HEK293 (cell line): ENCODE results near the gene SPATA16.

Experiments
- CTCF ChIA-PET: fragments of 350-600 bp; formaldehyde crosslinking; extraction: SDS; loops from one replicate; lab custom pipeline; 2021; ENCODE audit warnings: antibody characterized with exemption; lab: Yijun Ruan, JAX
- POLR2A ChIA-PET: fragments of 300-600 bp; formaldehyde crosslinking; extraction: SDS; loops from one replicate; lab custom pipeline; 2020; ENCODE audit warnings: antibody characterized with exemption, inconsistent platforms; lab: Yijun Ruan, JAX
- H3K27ac ChIP-seq: fragments of 200-500 bp; sonication (Bioruptor generic); 2 replicates; pipeline ENCODE4 v1.5.1; 2014; ENCODE audit warnings: low read depth, low read length, control low read depth, inconsistent platforms; ENCODE audit errors: extremely low read depth
- H3K36me3 ChIP-seq, 2 experiments: fragments of 200-500 bp in 1 of 2; sonication (Bioruptor generic) in 1 of 2; 1 replicate in 1 of 2; 2 replicates in 1 of 2; pipeline ENCODE4 v1.5.1; 2014 to 2017; ENCODE audit warnings: inconsistent platforms in 2 of 2, low read length in 2 of 2; ENCODE audit not compliant: control insufficient read depth in 2 of 2, insufficient read depth in 1 of 2
- H3K4me1 ChIP-seq: fragments of 200-500 bp; sonication (Bioruptor generic); 2 replicates; pipeline ENCODE4 v1.5.1; 2014; ENCODE audit warnings: mild to moderate bottlenecking, low read length, inconsistent platforms; ENCODE audit not compliant: control insufficient read depth, insufficient read depth
- H3K4me3 ChIP-seq: 2 replicates; pipeline ENCODE4 v1.5.1; 2011; ENCODE audit warnings: low read depth, mild to moderate bottlenecking, control low read depth, low read length, moderate library complexity
- H3K9me3 ChIP-seq: fragments of 200-500 bp; sonication (Bioruptor generic); 2 replicates; pipeline ENCODE4 v1.5.1; 2014; ENCODE audit warnings: low read depth, low read length, inconsistent platforms; ENCODE audit not compliant: control insufficient read depth, insufficient read depth
- HOXD13 ChIP-seq: sonication (generic); formaldehyde crosslinking; IDR thresholded peaks from 2 replicates; pipeline ENCODE4 v1.8.0; 2022; ENCODE audit warnings: missing genetic modification reagents, borderline replicate concordance
- RBAK ChIP-seq: fragments of 450-650 bp; formaldehyde crosslinking; IDR thresholded peaks from 2 replicates; pipeline ENCODE4 v1.5.1; 2016; ENCODE audit warnings: missing biosample characterization, missing genetic modification characterization
- ZNF140 ChIP-seq: fragments of 450-650 bp; formaldehyde crosslinking; IDR thresholded peaks from 2 replicates; pipeline ENCODE4 v1.5.1; 2016; ENCODE audit warnings: missing biosample characterization, missing genetic modification characterization
- ZNF157 ChIP-seq: fragments of 450-650 bp; formaldehyde crosslinking; IDR thresholded peaks from 2 replicates; pipeline ENCODE4 v1.5.1; 2016; ENCODE audit warnings: missing biosample characterization, missing genetic modification characterization
- ZNF169 ChIP-seq: fragments of 450-650 bp; formaldehyde crosslinking; IDR thresholded peaks from 2 replicates; pipeline ENCODE4 v1.5.1; 2016; ENCODE audit warnings: missing biosample characterization, missing genetic modification characterization
- ZNF174 ChIP-seq: fragments of 450-650 bp; formaldehyde crosslinking; IDR thresholded peaks from 2 replicates; pipeline ENCODE4 v1.5.0; 2017; ENCODE audit warnings: missing biosample characterization, mild to moderate bottlenecking, missing genetic modification characterization
- ZNF184 ChIP-seq: fragments of 450-650 bp; IDR thresholded peaks from 2 replicates; pipeline ENCODE4 v1.5.1; 2018; ENCODE audit warnings: missing biosample characterization, mild to moderate bottlenecking, missing genetic modification characterization
- ZNF292 ChIP-seq: fragments of 450-650 bp; formaldehyde crosslinking; IDR thresholded peaks from 2 replicates; pipeline ENCODE4 v1.5.1; 2016; ENCODE audit warnings: low read depth, missing biosample characterization, missing genetic modification characterization, borderline replicate concordance
- ZNF391 ChIP-seq: fragments of 450-650 bp; formaldehyde crosslinking; IDR thresholded peaks from 2 replicates; pipeline ENCODE4 v1.5.1; 2016; ENCODE audit warnings: low read depth, missing biosample characterization, missing genetic modification characterization, borderline replicate concordance
- ZNF501 ChIP-seq: fragments of 450-650 bp; formaldehyde crosslinking; IDR thresholded peaks from 2 replicates; pipeline ENCODE4 v1.5.1; 2016; ENCODE audit warnings: missing biosample characterization, missing genetic modification characterization
- ZNF514 ChIP-seq: fragments of 450-650 bp; formaldehyde crosslinking; IDR thresholded peaks from 2 replicates; pipeline ENCODE4 v1.5.1; 2016; ENCODE audit warnings: missing biosample characterization, missing genetic modification characterization
- ZNF521 ChIP-seq: fragments of 450-650 bp; formaldehyde crosslinking; IDR thresholded peaks from 2 replicates; pipeline ENCODE4 v1.5.1; 2017; ENCODE audit warnings: missing biosample characterization, mild to moderate bottlenecking, missing genetic modification characterization
- ZNF530 ChIP-seq: fragments of 450-650 bp; formaldehyde crosslinking; IDR thresholded peaks from 2 replicates; pipeline ENCODE4 v1.5.1; 2016; ENCODE audit warnings: low read depth, missing biosample characterization, missing genetic modification characterization
- ZNF776 ChIP-seq: fragments of 450-650 bp; formaldehyde crosslinking; IDR thresholded peaks from 2 replicates; pipeline ENCODE4 v1.5.0; 2017; ENCODE audit warnings: missing biosample characterization, missing genetic modification characterization, borderline replicate concordance
- TF ChIP-seq, protein P1 (sequence below): fragments of 450-650 bp; formaldehyde crosslinking; IDR thresholded peaks from 2 replicates; pipeline ENCODE4 v1.5.1; 2016; ENCODE audit warnings: missing biosample characterization, missing genetic modification characterization, borderline replicate concordance
- TF ChIP-seq, protein P2 (sequence below): fragments of 450-650 bp; formaldehyde crosslinking; IDR thresholded peaks from 2 replicates; pipeline ENCODE4 v1.5.1; 2016; ENCODE audit warnings: missing biosample characterization, missing genetic modification characterization
- TF ChIP-seq, protein P3 (sequence below): fragments of 450-650 bp; formaldehyde crosslinking; IDR thresholded peaks from 2 replicates; pipeline ENCODE4 v1.5.1; 2016; ENCODE audit warnings: missing biosample characterization, missing genetic modification characterization, borderline replicate concordance
- TF ChIP-seq, protein P4 (sequence below): fragments of 450-650 bp; formaldehyde crosslinking; IDR thresholded peaks from 2 replicates; pipeline ENCODE4 v1.5.1; 2017; ENCODE audit warnings: missing biosample characterization, missing genetic modification characterization
- TF ChIP-seq, protein P5 (sequence below): fragments of 450-650 bp; formaldehyde crosslinking; IDR thresholded peaks from 2 replicates; pipeline ENCODE4 v1.5.1; 2016; ENCODE audit warnings: missing biosample characterization, missing genetic modification characterization

The SPATA16 gene

DNA sequence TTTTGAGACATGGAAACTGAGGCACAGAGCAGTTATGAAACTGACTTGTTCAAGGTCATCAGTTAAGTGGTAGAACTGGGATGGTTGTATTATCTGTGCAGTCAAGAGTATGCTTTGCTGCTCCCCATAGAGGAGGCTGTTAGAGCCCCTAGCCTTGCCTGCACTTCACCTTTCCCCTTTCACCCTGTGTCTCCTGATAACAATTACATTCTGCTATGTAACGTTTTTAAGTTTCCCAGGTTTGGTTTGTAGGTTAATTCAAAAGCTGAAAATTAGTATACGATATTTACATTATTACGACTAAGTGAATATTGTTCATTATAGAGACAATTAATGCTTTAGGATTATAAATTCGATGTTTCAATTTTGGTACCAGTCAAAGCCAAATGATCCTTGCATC, 300.6 kb downstream of the SPATA16 start (continued):
- TF ChIP-seq, protein P1, sequence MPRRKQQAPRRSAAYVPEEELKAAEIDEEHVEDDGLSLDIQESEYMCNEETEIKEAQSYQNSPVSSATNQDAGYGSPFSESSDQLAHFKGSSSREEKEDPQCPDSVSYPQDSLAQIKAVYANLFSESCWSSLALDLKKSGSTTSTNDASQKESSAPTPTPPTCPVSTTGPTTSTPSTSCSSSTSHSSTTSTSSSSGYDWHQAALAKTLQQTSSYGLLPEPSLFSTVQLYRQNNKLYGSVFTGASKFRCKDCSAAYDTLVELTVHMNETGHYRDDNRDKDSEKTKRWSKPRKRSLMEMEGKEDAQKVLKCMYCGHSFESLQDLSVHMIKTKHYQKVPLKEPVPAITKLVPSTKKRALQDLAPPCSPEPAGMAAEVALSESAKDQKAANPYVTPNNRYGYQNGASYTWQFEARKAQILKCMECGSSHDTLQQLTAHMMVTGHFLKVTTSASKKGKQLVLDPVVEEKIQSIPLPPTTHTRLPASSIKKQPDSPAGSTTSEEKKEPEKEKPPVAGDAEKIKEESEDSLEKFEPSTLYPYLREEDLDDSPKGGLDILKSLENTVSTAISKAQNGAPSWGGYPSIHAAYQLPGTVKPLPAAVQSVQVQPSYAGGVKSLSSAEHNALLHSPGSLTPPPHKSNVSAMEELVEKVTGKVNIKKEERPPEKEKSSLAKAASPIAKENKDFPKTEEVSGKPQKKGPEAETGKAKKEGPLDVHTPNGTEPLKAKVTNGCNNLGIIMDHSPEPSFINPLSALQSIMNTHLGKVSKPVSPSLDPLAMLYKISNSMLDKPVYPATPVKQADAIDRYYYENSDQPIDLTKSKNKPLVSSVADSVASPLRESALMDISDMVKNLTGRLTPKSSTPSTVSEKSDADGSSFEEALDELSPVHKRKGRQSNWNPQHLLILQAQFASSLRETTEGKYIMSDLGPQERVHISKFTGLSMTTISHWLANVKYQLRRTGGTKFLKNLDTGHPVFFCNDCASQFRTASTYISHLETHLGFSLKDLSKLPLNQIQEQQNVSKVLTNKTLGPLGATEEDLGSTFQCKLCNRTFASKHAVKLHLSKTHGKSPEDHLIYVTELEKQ (tag by site-specific recombination): no peak
- TF ChIP-seq HOXD13 (no peak), ZNF140 (tag by site-specific recombination) (no peak), RBAK (tag by site-specific recombination) (no peak), ZNF501 (no peak)
- TF ChIP-seq, protein P2, sequence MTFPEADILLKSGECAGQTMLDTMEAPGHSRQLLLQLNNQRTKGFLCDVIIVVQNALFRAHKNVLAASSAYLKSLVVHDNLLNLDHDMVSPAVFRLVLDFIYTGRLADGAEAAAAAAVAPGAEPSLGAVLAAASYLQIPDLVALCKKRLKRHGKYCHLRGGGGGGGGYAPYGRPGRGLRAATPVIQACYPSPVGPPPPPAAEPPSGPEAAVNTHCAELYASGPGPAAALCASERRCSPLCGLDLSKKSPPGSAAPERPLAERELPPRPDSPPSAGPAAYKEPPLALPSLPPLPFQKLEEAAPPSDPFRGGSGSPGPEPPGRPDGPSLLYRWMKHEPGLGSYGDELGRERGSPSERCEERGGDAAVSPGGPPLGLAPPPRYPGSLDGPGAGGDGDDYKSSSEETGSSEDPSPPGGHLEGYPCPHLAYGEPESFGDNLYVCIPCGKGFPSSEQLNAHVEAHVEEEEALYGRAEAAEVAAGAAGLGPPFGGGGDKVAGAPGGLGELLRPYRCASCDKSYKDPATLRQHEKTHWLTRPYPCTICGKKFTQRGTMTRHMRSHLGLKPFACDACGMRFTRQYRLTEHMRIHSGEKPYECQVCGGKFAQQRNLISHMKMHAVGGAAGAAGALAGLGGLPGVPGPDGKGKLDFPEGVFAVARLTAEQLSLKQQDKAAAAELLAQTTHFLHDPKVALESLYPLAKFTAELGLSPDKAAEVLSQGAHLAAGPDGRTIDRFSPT (tag by site-specific recombination): no peak
- TF ChIP-seq, protein P3, sequence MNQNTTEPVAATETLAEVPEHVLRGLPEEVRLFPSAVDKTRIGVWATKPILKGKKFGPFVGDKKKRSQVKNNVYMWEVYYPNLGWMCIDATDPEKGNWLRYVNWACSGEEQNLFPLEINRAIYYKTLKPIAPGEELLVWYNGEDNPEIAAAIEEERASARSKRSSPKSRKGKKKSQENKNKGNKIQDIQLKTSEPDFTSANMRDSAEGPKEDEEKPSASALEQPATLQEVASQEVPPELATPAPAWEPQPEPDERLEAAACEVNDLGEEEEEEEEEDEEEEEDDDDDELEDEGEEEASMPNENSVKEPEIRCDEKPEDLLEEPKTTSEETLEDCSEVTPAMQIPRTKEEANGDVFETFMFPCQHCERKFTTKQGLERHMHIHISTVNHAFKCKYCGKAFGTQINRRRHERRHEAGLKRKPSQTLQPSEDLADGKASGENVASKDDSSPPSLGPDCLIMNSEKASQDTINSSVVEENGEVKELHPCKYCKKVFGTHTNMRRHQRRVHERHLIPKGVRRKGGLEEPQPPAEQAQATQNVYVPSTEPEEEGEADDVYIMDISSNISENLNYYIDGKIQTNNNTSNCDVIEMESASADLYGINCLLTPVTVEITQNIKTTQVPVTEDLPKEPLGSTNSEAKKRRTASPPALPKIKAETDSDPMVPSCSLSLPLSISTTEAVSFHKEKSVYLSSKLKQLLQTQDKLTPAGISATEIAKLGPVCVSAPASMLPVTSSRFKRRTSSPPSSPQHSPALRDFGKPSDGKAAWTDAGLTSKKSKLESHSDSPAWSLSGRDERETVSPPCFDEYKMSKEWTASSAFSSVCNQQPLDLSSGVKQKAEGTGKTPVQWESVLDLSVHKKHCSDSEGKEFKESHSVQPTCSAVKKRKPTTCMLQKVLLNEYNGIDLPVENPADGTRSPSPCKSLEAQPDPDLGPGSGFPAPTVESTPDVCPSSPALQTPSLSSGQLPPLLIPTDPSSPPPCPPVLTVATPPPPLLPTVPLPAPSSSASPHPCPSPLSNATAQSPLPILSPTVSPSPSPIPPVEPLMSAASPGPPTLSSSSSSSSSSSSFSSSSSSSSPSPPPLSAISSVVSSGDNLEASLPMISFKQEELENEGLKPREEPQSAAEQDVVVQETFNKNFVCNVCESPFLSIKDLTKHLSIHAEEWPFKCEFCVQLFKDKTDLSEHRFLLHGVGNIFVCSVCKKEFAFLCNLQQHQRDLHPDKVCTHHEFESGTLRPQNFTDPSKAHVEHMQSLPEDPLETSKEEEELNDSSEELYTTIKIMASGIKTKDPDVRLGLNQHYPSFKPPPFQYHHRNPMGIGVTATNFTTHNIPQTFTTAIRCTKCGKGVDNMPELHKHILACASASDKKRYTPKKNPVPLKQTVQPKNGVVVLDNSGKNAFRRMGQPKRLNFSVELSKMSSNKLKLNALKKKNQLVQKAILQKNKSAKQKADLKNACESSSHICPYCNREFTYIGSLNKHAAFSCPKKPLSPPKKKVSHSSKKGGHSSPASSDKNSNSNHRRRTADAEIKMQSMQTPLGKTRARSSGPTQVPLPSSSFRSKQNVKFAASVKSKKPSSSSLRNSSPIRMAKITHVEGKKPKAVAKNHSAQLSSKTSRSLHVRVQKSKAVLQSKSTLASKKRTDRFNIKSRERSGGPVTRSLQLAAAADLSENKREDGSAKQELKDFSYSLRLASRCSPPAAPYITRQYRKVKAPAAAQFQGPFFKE (tag by site-specific recombination): no peak
- TF ChIP-seq, protein P4, sequence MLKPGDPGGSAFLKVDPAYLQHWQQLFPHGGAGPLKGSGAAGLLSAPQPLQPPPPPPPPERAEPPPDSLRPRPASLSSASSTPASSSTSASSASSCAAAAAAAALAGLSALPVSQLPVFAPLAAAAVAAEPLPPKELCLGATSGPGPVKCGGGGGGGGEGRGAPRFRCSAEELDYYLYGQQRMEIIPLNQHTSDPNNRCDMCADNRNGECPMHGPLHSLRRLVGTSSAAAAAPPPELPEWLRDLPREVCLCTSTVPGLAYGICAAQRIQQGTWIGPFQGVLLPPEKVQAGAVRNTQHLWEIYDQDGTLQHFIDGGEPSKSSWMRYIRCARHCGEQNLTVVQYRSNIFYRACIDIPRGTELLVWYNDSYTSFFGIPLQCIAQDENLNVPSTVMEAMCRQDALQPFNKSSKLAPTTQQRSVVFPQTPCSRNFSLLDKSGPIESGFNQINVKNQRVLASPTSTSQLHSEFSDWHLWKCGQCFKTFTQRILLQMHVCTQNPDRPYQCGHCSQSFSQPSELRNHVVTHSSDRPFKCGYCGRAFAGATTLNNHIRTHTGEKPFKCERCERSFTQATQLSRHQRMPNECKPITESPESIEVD (tag by site-specific recombination): no peak

DNA sequence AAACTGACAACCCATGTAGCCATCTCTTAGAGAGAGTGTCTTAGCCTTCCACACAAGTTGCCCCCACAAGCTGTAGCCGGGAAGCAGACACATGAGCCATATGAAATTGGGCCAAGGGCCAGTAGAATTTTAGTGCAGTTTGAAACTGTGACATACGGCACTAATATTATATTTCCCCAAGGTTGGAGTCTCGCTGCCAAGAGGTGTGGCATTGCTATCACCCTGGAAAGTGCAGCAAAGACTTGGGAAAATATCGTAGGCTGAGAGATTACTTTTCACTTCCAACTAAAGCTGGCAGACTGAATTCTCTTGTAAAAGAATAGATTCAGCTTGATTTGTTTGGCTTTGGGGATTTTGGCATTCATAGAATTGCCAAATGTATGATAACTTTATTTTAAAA, 301.4 kb downstream of the SPATA16 start:
- Histone ChIP-seq H3K4me3 (no peak overlapping the region), H3K36me3 (no peaks in the 10 kb centered on the region), H3K9me3 (no peaks in the 10 kb centered on the region), H3K27ac (no peak overlapping the region)
- TF ChIP-seq ZNF530 (tag by site-specific recombination): no peak
- TF ChIP-seq ZNF184 (tag by site-specific recombination): no peak
- TF ChIP-seq ZNF391: no peak
- TF ChIP-seq ZNF292: no peak
- TF ChIP-seq ZNF501: no peak
- TF ChIP-seq ZNF174: no peak
- no peak for TF ChIP-seq ZNF169 (tag by site-specific recombination)
- no peak for TF ChIP-seq ZNF521 (tag by site-specific recombination)
- no peak for TF ChIP-seq ZNF514 (tag by site-specific recombination)
- TF ChIP-seq, protein P5, sequence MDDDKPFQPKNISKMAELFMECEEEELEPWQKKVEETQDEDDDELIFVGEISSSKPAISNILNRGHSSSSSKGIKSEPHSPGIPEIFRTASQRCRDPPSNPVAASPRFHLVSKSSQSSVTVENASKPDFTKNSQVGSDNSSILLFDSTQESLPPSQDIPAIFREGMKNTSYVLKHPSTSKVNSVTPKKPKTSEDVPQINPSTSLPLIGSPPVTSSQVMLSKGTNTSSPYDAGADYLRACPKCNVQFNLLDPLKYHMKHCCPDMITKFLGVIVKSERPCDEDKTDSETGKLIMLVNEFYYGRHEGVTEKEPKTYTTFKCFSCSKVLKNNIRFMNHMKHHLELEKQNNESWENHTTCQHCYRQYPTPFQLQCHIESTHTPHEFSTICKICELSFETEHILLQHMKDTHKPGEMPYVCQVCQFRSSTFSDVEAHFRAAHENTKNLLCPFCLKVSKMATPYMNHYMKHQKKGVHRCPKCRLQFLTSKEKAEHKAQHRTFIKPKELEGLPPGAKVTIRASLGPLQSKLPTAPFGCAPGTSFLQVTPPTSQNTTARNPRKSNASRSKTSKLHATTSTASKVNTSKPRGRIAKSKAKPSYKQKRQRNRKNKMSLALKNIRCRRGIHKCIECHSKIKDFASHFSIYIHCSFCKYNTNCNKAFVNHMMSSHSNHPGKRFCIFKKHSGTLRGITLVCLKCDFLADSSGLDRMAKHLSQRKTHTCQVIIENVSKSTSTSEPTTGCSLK (tag by site-specific recombination): no peak
- TF ChIP-seq ZNF776 (tag by site-specific recombination): no peak
- TF ChIP-seq ZNF157 (tag by site-specific recombination): no peak
- TF ChIP-seq, all 188 proteins: peak for 0
- ChIA-PET CTCF (interaction anchor here (0.6 kb wide), 2 partner anchors 9 to 15 kb away, joined by 3 read pairs; no protein-coding TSS in a partner anchor), POLR2A (no interaction called here)
- H3K4me1 ChIP-seq: no peaks in the 10 kb centered on the region
